MCF 10A (cell line): ENCODE measurements around the gene GPR139. TPM values are rescaled to one million over a fixed set of nuclear protein-coding genes. Genes with fewer than 3 reads are reported as not detected.

Source experiments
- BruUV-seq: library from RNA; stranded (reverse); fragments of 400-500 nt; replicated peaks from 2 replicates; lab custom pipeline; 2021; lab: Mats Ljungman, UMichigan
- CTCF ChIA-PET: fragments of 300-600 bp; sonication (Branson Sonifier 250); formaldehyde crosslinking; extraction: SDS; loops from one replicate; lab custom pipeline; 2021; ENCODE audit warnings: antibody characterized with exemption, inconsistent platforms; lab: Yijun Ruan, JAX
- POLR2A ChIA-PET: fragments of 300-600, 350-650 bp; sonication (Branson Sonifier 250); formaldehyde crosslinking; extraction: SDS; loops from one replicate; lab custom pipeline; 2020; ENCODE audit warnings: antibody characterized with exemption, inconsistent platforms; lab: Yijun Ruan, JAX
- DNase-seq: peaks from one replicate; pipeline ENCODE4 v3.0.0-alpha.2; 2018; ENCODE audit not compliant: unreplicated experiment
- H3K27ac Mint-ChIP-seq: one replicate; pipeline ENCODE4 v1.8.0; 2022; ENCODE audit warnings: mild to moderate bottlenecking, low read depth, mixed read lengths; ENCODE audit not compliant: unreplicated experiment
- H3K27me3 Mint-ChIP-seq: one replicate; pipeline ENCODE4 v1.8.0; 2022; ENCODE audit warnings: mixed read lengths; ENCODE audit not compliant: insufficient read depth, unreplicated experiment
- H3K36me3 Mint-ChIP-seq: one replicate; pipeline ENCODE4 v1.8.0; 2022; ENCODE audit warnings: mild to moderate bottlenecking, moderate library complexity, mixed read lengths; ENCODE audit not compliant: insufficient read depth, unreplicated experiment
- H3K4me1 Mint-ChIP-seq: one replicate; pipeline ENCODE4 v1.8.0; 2022; ENCODE audit warnings: mixed read lengths; ENCODE audit not compliant: insufficient read depth, unreplicated experiment
- H3K4me3 Mint-ChIP-seq: one replicate; pipeline ENCODE4 v1.8.0; 2022; ENCODE audit warnings: mild to moderate bottlenecking, moderate library complexity, mixed read lengths; ENCODE audit not compliant: unreplicated experiment
- H3K9me3 Mint-ChIP-seq: one replicate; pipeline ENCODE4 v1.8.0; 2022; ENCODE audit warnings: mixed read lengths; ENCODE audit not compliant: unreplicated experiment
- CTCF ChIP-seq: fragments of 200-600 bp; IDR thresholded peaks from one replicate; pipeline ENCODE4 v1.8.0; 2022; ENCODE audit warnings: antibody characterized with exemption, mild to moderate bottlenecking; ENCODE audit not compliant: unreplicated experiment
- intact Hi-C: fragments of 100-400 bp; cut with micrococcal nuclease; formaldehyde crosslinking; loops from 2 replicates; pipeline ENCODE4 v1.14.1; 2022
- total RNA-seq: library from RNA; stranded (reverse); gene quantifications from 2 replicates; pipeline ENCODE4 v1.2.3, GENCODE V29; 2022

GPR139 gene
- total RNA-seq, 1 experiment from 2014 or later = not detected

GRCh38 chr16:19994466-19995170 lies 79.1 kb downstream of the GPR139 start:
- no peak for DNase-seq
- Mint-ChIP-seq H3K4me3 (no peak overlapping the region), H3K27ac (no peak overlapping the region), H3K27me3 (peaks cover 11% of the 10 kb centered on the region), H3K36me3 (no peaks in the 10 kb centered on the region), H3K9me3 (peaks cover under 1% of the 10 kb centered on the region), H3K4me1 (no peaks in the 10 kb centered on the region)
- BruUV-seq = no TSS peak
- intact Hi-C loops = no loop called here
- ChIA-PET CTCF (interaction anchor here (1.3 kb wide), 1 partner anchor 391 kb away, joined by 3 read pairs; no protein-coding TSS in a partner anchor), POLR2A (no interaction called here)
- no peak for TF ChIP-seq CTCF

- intact Hi-C loops = no loop called here
- CTCF ChIA-PET = interaction anchor here (0.6 kb wide), 1 partner anchor 296 kb away, joined by 3 read pairs; no protein-coding TSS in a partner anchor
- no TSS peak for BruUV-seq
- no peak for TF ChIP-seq CTCF
- no peak for DNase-seq
- POLR2A ChIA-PET = no interaction called here
- H3K27me3 Mint-ChIP-seq = peaks cover 20% of the 10 kb centered on the region
- no peaks in the 10 kb centered on the region for H3K36me3 Mint-ChIP-seq
- H3K9me3 Mint-ChIP-seq = peaks cover 7% of the 10 kb centered on the region
- H3K4me1 Mint-ChIP-seq = no peaks in the 10 kb centered on the region
- no peak overlapping the region for H3K4me3 Mint-ChIP-seq
- no peak overlapping the region for H3K27ac Mint-ChIP-seq
Measured at GRCh38 chr16:19991614-19992013, 82.1 kb downstream of the GPR139 start.

- no TSS peak for BruUV-seq
- no peak overlapping the region for H3K4me3 Mint-ChIP-seq
- POLR2A ChIA-PET = no interaction called here
- no peak for DNase-seq
- CTCF ChIA-PET = interaction anchor here (0.6 to 1.3 kb wide), 2 partner anchors 251 to 317 kb away, joined by 3 to 4 read pairs; no protein-coding TSS in a partner anchor
- intact Hi-C loops = no loop called here
- no peaks in the 10 kb centered on the region for H3K36me3 Mint-ChIP-seq
- H3K27me3 Mint-ChIP-seq = peaks cover 12% of the 10 kb centered on the region
- no peak for TF ChIP-seq CTCF
- peaks cover 2% of the 10 kb centered on the region for H3K9me3 Mint-ChIP-seq
- H3K4me1 Mint-ChIP-seq = no peaks in the 10 kb centered on the region
- no peak overlapping the region for H3K27ac Mint-ChIP-seq
Measured at GRCh38 chr16:19984135-19984534, 89.6 kb downstream of the GPR139 start.

Other genes with a start within 250 kb of the GPR139 start
- gene GPRC5B, start 189.0 kb downstream of the GPR139 start, total RNA-seq = not detected in 2 replicates